GM19239 (cell line): Measurements from ENCODE around the gene AVEN.
"Not testable (repeated sequence)": the region's sequence is repeated elsewhere in the genome, so short reads cannot be mapped to it uniquely, and the experiment has no call there.

Source experiments
- DNase-seq: peaks from one replicate; pipeline ENCODE4 v3.0.0; 2011; ENCODE audit warnings: low spot score; ENCODE audit not compliant: insufficient read length
- FAIRE-seq: peaks from 2 replicates; lab custom pipeline; 2011; peaks lifted over from hg19 to GRCh38; lab: Jason Lieb, UNC

The AVEN gene

GRCh38 chr15:34038871-34039789 lies at the start of gene AVEN:
Gene AVEN, minus strand, starts transcription at chr15:34039204. Its CDS starts 158 bp downstream, at chr15:34039046.
- DNase-seq, result peak; percentile 52
- peak; percentile 94 for FAIRE-seq

- FAIRE-seq (no peak), DNase-seq (no peak)
Measured at GRCh38 chr15:34085746-34086145, 46.7 kb upstream of the AVEN start.

- DNase-seq (no peak), FAIRE-seq (no peak)
Measured at GRCh38 chr15:34084086-34084485, 45.1 kb upstream of the AVEN start.

- FAIRE-seq (no peak), DNase-seq (no peak)
Measured at GRCh38 chr15:34079904-34080303, 40.9 kb upstream of the AVEN start.

- FAIRE-seq (no peak), DNase-seq (no peak)
Measured at GRCh38 chr15:34078900-34079299, 39.9 kb upstream of the AVEN start.

- FAIRE-seq (no peak), DNase-seq (no peak)
Measured at GRCh38 chr15:34076785-34077184, 37.8 kb upstream of the AVEN start.

- DNase-seq (no peak), FAIRE-seq (no peak)
Measured at GRCh38 chr15:34070003-34070402, 31.0 kb upstream of the AVEN start.

GRCh38 chr15:34065941-34066340 lies 26.9 kb upstream of the AVEN start:
- no peak for DNase-seq
- FAIRE-seq, result no peak

- FAIRE-seq (no peak), DNase-seq (no peak)
Measured at GRCh38 chr15:34065261-34065660, 26.3 kb upstream of the AVEN start.

GRCh38 chr15:34064438-34064837 lies 25.4 kb upstream of the AVEN start:
- DNase-seq, result no peak
- no peak for FAIRE-seq

- DNase-seq, result no peak
- no peak for FAIRE-seq
Measured at GRCh38 chr15:34059946-34060345, 20.9 kb upstream of the AVEN start.

- DNase-seq (no peak), FAIRE-seq (no peak)
Measured at GRCh38 chr15:34059476-34059875, 20.5 kb upstream of the AVEN start.

- no peak for FAIRE-seq
Measured at GRCh38 chr15:34056911-34057310, 17.9 kb upstream of the AVEN start.

GRCh38 chr15:34055868-34056595 lies 17.0 kb upstream of the AVEN start:
- DNase-seq (no peak), FAIRE-seq (no peak)

More at GRCh38 chr15:34056911-34057310, 17.9 kb upstream of the AVEN start:
- DNase-seq, result no peak

GRCh38 chr15:34054081-34054707 lies 15.2 kb upstream of the AVEN start:
- no peak for DNase-seq
- FAIRE-seq, result no peak

GRCh38 chr15:34050385-34050784 lies 11.4 kb upstream of the AVEN start:
- FAIRE-seq, DNase-seq: not testable (repeated sequence)

- no peak for FAIRE-seq
- no peak for DNase-seq
Measured at GRCh38 chr15:34049112-34049511, 10.1 kb upstream of the AVEN start.

GRCh38 chr15:34047893-34048775 lies 9.1 kb upstream of the AVEN start:
- FAIRE-seq (no peak), DNase-seq (no peak)

- FAIRE-seq (no peak), DNase-seq (no peak)
Measured at GRCh38 chr15:34046471-34047145, 7.6 kb upstream of the AVEN start.
